NB4 (cell line): Measurements from ENCODE around the gene HOXB7.

Experiments
- DNase-seq: peaks from one replicate; pipeline ENCODE4 v3.0.0; 2010; ENCODE audit warnings: low read depth
- H3K4me3 ChIP-seq: one replicate; pipeline ENCODE4 v1.5.1; 2011; ENCODE audit warnings: mild to moderate bottlenecking, low read depth, low read length, moderate library complexity
- CTCF ChIP-seq: IDR thresholded peaks from one replicate; pipeline ENCODE4 v1.5.1; 2012; ENCODE audit warnings: low read depth, low read length
- MAX ChIP-seq: IDR thresholded peaks from 2 replicates; pipeline ENCODE4 v1.6.1; 2011; ENCODE audit warnings: low read depth, low read length
- MYC ChIP-seq: IDR thresholded peaks from 2 replicates; pipeline ENCODE4 v1.6.1; 2011; ENCODE audit warnings: low read depth, low read length
- POLR2A ChIP-seq: IDR thresholded peaks from 2 replicates; pipeline ENCODE4 v1.6.1; 2011; ENCODE audit warnings: mild to moderate bottlenecking; ENCODE audit not compliant: insufficient read length; ENCODE audit errors: extremely low read depth

The HOXB7 gene

GRCh38 chr17:48632579-48633265 lies 21.9 kb upstream of the HOXB7 start:
- DNase-seq = no peak
- TF ChIP-seq CTCF (no peak), POLR2A (no peak), MYC (no peak), MAX (no peak)
- H3K4me3 ChIP-seq = no peak overlapping the region

- no peak for DNase-seq
- TF ChIP-seq MAX = no peak
- no peak for TF ChIP-seq CTCF
- TF ChIP-seq MYC = no peak
- TF ChIP-seq POLR2A = no peak
- no peak overlapping the region for H3K4me3 ChIP-seq
These were observed 21.1 kb upstream of the HOXB7 start for GRCh38 chr17:48631693-48632578.

- TF ChIP-seq MYC (no peak), POLR2A (no peak), MAX (no peak), CTCF (no peak)
- H3K4me3 ChIP-seq = no peak overlapping the region
- no peak for DNase-seq
These were observed 20.3 kb upstream of the HOXB7 start for GRCh38 chr17:48630925-48631692.

- H3K4me3 ChIP-seq = no peak overlapping the region
- DNase-seq = no peak
- TF ChIP-seq MAX (peak; percentile 48; the same call in 1 of the 2 replicates), MYC (no peak)
These were observed 19.4 kb upstream of the HOXB7 start for GRCh38 chr17:48630009-48630924.

- no peak for DNase-seq
- no peak overlapping the region for H3K4me3 ChIP-seq
- no peak for TF ChIP-seq CTCF
These were observed 18.6 kb upstream of the HOXB7 start for GRCh38 chr17:48629411-48629759.
